VCaP (cell line): ENCODE measurements around the gene RAC2.

ENCODE experiments used
- H3K27ac ChIP-seq: fragments of 450-650 bp; 2 replicates; pipeline ENCODE4 v1.5.1; 2017
- TF ChIP-seq, protein P1 (sequence below): fragments of 450-650 bp; conservative IDR thresholded peaks from 2 replicates; pipeline ENCODE4 v1.5.1; 2017; ENCODE audit warnings: mild to moderate bottlenecking, moderate library complexity

The RAC2 gene

GRCh38 chr22:37187891-37188761, 55.9 kb downstream of the RAC2 start, which contains the start of gene C1QTNF6:
Gene C1QTNF6, minus strand, starts transcription at chr22:37188247. Its CDS starts 34 bp downstream, at chr22:37188213.
- TF ChIP-seq, protein P1, sequence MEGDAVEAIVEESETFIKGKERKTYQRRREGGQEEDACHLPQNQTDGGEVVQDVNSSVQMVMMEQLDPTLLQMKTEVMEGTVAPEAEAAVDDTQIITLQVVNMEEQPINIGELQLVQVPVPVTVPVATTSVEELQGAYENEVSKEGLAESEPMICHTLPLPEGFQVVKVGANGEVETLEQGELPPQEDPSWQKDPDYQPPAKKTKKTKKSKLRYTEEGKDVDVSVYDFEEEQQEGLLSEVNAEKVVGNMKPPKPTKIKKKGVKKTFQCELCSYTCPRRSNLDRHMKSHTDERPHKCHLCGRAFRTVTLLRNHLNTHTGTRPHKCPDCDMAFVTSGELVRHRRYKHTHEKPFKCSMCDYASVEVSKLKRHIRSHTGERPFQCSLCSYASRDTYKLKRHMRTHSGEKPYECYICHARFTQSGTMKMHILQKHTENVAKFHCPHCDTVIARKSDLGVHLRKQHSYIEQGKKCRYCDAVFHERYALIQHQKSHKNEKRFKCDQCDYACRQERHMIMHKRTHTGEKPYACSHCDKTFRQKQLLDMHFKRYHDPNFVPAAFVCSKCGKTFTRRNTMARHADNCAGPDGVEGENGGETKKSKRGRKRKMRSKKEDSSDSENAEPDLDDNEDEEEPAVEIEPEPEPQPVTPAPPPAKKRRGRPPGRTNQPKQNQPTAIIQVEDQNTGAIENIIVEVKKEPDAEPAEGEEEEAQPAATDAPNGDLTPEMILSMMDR, result no peak
- H3K27ac ChIP-seq, result peak within 1 kb of the TSS; percentile 92

- H3K27ac ChIP-seq, result peak overlapping the region; percentile 92
- TF ChIP-seq, protein P1, result no peak
Measured at GRCh38 chr22:37187552-37187890, 56.5 kb downstream of the RAC2 start.

- TF ChIP-seq, protein P1, result no peak
- H3K27ac ChIP-seq, result peak overlapping the region; percentile 92
Measured at GRCh38 chr22:37186997-37187522, 57.0 kb downstream of the RAC2 start.

GRCh38 chr22:37186228-37186996, 57.7 kb downstream of the RAC2 start:
- peak overlapping the region; percentile 92 for H3K27ac ChIP-seq
- TF ChIP-seq, protein P1, result no peak

GRCh38 chr22:37185646-37186227, 58.3 kb downstream of the RAC2 start:
- TF ChIP-seq, protein P1, result no peak
- no peak overlapping the region for H3K27ac ChIP-seq

GRCh38 chr22:37184816-37185541, 59.1 kb downstream of the RAC2 start:
- H3K27ac ChIP-seq, result no peak overlapping the region
- TF ChIP-seq, protein P1, result no peak
